Activated naive CD8-positive, alpha-beta T cell (primary cell): ENCODE measurements around the gene MAGI3.
"Not testable (repeated sequence)": the region's sequence is repeated elsewhere in the genome, so short reads cannot be mapped to it uniquely, and the experiment has no call there.

Source experiments
- H3K27ac Mint-ChIP-seq: one replicate; pipeline ENCODE4 v1.8.0; 2021; ENCODE audit warnings: mixed read lengths
- H3K27me3 Mint-ChIP-seq: one replicate; pipeline ENCODE4 v1.8.0; 2021; ENCODE audit warnings: mixed read lengths
- H3K36me3 Mint-ChIP-seq: one replicate; pipeline ENCODE4 v1.8.0; 2021; ENCODE audit warnings: mixed read lengths
- H3K4me1 Mint-ChIP-seq: one replicate; pipeline ENCODE4 v1.8.0; 2021; ENCODE audit warnings: low read depth, mixed read lengths
- H3K4me3 Mint-ChIP-seq: one replicate; pipeline ENCODE4 v1.8.0; 2021; ENCODE audit warnings: mild to moderate bottlenecking, mixed read lengths
- H3K9me3 Mint-ChIP-seq: one replicate; pipeline ENCODE4 v1.8.0; 2021; ENCODE audit warnings: low read depth, mixed read lengths

MAGI3 gene

DNA sequence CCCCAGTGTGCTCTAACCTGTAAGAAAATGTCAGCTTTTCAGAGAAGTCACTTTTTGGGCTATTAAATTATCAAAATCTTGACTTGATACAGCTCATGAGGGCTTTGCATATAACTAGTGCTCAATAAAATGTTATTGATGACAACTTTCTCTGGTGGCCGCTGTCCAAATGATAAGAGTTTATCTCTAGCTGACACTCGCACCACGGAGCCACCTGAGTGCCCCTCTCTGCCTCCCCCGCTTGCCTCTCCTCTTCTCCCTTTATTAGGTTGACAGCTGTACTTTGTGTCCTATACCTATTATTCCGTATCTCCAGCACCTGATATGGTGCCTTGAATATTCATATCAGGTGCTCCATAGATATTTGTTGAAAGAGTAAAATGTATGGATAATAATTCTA, 286.2 kb downstream of the MAGI3 start:
- H3K27me3 Mint-ChIP-seq, result no peaks in the 10 kb centered on the region
- no peaks in the 10 kb centered on the region for H3K36me3 Mint-ChIP-seq
- H3K4me3 Mint-ChIP-seq, result no peak overlapping the region
- no peaks in the 10 kb centered on the region for H3K4me1 Mint-ChIP-seq
- no peaks in the 10 kb centered on the region for H3K9me3 Mint-ChIP-seq
- no peak overlapping the region for H3K27ac Mint-ChIP-seq

DNA sequence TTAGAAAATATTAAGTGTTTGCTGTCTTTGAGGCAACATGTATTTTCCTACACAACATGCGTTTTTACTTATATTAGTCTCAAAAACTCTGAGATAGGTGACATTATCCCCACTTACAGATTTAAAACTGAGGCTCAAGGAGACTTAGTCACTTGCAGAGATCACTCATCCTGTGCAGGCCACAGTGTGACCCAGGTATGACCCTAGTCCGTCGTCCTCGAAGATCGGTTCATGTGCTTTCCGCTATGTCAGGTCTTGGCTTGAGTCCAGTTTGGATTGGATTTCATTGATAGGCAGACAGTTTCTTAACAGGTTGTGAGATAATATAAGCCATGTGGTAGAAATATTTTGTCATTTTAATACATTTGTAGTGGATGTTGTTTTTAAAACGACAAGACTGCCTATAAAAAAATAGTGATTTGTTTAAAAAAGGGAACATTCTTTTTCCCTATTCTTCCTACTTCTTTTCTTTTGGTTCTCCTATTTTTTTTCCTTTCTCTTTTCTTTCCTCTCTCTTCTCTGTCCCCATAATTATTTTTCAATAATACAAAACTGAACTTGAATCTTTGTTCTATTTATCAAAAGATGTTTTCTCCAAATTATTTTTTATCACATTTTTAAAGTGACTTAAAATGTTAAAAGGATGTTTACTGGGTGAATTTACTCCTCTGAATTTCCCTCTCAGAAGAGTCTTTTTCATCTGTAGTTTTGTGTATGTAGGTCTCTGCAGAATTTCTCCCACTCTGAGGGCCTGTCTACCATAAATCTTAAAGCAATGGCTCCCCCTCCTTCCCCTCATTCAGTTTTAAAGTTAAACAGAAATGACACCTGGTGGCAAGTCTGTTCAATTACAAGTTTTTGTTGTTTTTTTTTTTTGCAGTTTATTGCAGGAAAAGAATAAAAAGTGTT, 287.2 kb downstream of the MAGI3 start:
- Mint-ChIP-seq H3K27ac (no peak overlapping the region), H3K4me1 (no peaks in the 10 kb centered on the region), H3K36me3 (no peaks in the 10 kb centered on the region), H3K27me3 (no peaks in the 10 kb centered on the region), H3K9me3 (no peaks in the 10 kb centered on the region), H3K4me3 (no peak overlapping the region)

DNA sequence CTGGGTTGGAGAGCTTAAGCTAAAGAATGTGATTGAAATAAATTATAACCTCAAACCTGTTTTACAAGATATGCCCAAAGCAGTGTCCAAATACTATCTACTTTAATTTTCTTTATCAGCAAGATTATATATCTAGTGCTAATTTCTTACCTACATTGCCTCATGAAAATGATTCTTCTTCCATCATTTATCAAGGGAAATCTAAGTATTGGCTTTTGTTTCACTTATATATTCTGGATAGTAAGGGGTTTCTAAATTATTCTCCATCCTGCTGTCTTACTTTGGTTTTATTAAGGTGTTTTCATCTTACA, 287.8 kb downstream of the MAGI3 start:
- Mint-ChIP-seq H3K4me1 (no peaks in the 10 kb centered on the region), H3K27me3 (no peaks in the 10 kb centered on the region), H3K36me3 (no peaks in the 10 kb centered on the region), H3K4me3 (no peak overlapping the region), H3K9me3 (no peaks in the 10 kb centered on the region), H3K27ac (no peak overlapping the region)

DNA sequence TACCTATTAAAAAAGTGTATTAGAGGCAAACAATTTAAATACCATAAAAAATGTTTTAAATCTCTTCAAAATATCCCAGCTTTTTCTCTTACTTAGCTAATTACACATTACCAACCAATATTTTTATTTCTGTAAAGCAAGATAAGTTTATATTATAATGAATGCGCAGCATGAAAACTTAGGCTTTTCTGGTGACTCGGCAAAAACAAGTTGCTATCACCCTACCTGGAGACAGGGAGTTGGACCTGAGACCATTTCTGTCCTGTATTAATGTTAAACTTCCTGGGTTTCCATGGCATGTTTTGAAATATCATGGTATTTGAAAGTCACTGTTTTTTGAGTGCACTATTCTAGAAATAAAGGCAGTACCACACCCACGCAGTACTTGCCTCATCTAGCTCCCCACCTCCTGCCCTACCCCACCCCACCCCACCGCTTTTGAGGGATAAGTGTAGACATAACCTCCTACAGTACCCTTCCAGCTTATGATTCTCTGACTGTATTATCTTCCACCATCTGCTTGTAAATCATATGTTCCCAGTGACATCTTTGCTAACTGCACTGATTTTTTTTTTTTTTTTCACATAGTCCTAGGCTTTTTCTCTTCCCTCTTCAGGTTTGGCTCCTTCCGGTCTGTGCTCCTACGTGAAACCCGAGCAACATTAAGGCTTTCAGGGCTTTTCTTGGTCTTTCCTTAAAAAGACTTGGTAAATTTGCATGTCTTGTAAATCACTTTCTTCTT, 291.5 kb downstream of the MAGI3 start:
- no peak overlapping the region for H3K27ac Mint-ChIP-seq
- no peaks in the 10 kb centered on the region for H3K36me3 Mint-ChIP-seq
- no peaks in the 10 kb centered on the region for H3K9me3 Mint-ChIP-seq
- H3K27me3 Mint-ChIP-seq, result no peaks in the 10 kb centered on the region
- H3K4me3 Mint-ChIP-seq, result no peak overlapping the region
- no peaks in the 10 kb centered on the region for H3K4me1 Mint-ChIP-seq

DNA sequence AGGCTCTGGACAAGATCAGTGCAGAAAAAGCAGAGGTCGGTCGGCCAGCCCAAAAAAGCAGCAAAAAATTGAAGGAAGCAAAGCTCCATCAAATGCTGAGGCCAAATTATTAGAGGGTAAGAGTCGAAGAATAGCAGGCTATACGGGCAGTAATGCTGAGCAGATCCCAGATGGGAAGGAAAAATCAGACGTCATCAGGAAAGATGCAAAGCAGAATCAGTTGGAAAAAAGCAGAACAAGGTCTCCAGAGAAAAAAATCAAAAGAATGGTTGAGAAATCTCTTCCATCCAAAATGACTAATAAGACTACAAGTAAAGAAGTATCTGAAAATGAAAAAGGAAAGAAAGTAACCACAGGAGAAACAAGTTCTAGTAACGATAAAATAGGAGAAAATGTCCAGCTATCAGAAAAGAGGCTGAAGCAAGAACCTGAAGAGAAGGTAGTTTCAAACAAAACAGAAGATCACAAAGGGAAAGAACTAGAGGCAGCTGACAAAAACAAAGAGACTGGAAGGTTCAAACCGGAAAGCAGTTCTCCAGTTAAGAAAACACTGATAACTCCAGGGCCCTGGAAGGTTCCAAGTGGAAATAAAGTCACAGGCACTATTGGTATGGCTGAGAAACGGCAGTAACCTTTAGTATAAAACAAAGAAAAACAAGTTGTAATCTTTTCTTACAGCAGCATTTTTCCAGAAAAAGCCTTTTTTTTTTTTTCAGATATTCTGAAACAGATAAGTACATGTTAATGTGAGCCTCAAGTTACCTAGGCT, 293.3 kb downstream of the MAGI3 start:
- Mint-ChIP-seq H3K27me3 (no peaks in the 10 kb centered on the region), H3K9me3 (no peaks in the 10 kb centered on the region), H3K36me3 (no peaks in the 10 kb centered on the region), H3K4me1 (no peaks in the 10 kb centered on the region), H3K4me3 (no peak overlapping the region), H3K27ac (no peak overlapping the region)

- no peaks in the 10 kb centered on the region for H3K4me1 Mint-ChIP-seq
- H3K27me3 Mint-ChIP-seq, result no peaks in the 10 kb centered on the region
- no peaks in the 10 kb centered on the region for H3K9me3 Mint-ChIP-seq
- H3K4me3 Mint-ChIP-seq, result no peak overlapping the region
- H3K27ac Mint-ChIP-seq, result no peak overlapping the region
- H3K36me3 Mint-ChIP-seq, result no peaks in the 10 kb centered on the region
Observed at GRCh38 chr1:113684153-113684541, 293.8 kb downstream of the MAGI3 start.

GRCh38 chr1:113686891-113687618, 296.7 kb downstream of the MAGI3 start:
- Mint-ChIP-seq H3K4me3 (no peak overlapping the region), H3K27me3 (no peaks in the 10 kb centered on the region), H3K36me3 (peaks cover 5% of the 10 kb centered on the region), H3K27ac (no peak overlapping the region), H3K4me1 (no peaks in the 10 kb centered on the region), H3K9me3 (no peaks in the 10 kb centered on the region)

- peaks cover 26% of the 10 kb centered on the region for H3K36me3 Mint-ChIP-seq
- H3K27me3 Mint-ChIP-seq, result no peaks in the 10 kb centered on the region
- H3K27ac Mint-ChIP-seq, result no peak overlapping the region
- no peak overlapping the region for H3K4me3 Mint-ChIP-seq
- H3K9me3 Mint-ChIP-seq, result peaks cover 10% of the 10 kb centered on the region
- H3K4me1 Mint-ChIP-seq, result no peaks in the 10 kb centered on the region
Observed at GRCh38 chr1:113691184-113691583, 300.9 kb downstream of the MAGI3 start.

DNA sequence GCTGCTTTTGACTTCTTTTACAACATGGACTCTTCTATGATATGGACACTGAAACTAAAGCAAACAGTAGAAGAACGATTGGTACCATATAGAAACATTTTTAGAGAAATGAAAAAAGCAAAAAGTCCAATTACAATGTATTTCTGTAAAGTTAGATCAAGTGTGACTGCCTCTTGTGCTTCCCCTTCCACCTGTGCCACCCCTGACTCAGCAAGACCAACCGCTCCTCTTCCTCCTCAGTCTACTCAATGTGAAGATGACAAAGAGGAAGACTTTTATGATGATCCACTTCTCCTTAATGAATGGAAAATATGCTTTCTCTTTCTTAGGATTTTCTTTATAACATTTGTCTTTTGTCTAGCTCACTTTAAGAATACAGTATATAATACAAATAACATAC, 302.0 kb downstream of the MAGI3 start:
- Mint-ChIP-seq H3K27ac (no peak overlapping the region), H3K36me3 (peaks cover 28% of the 10 kb centered on the region), H3K27me3 (no peaks in the 10 kb centered on the region), H3K4me3 (no peak overlapping the region), H3K4me1 (no peaks in the 10 kb centered on the region), H3K9me3 (peaks cover 10% of the 10 kb centered on the region)

DNA sequence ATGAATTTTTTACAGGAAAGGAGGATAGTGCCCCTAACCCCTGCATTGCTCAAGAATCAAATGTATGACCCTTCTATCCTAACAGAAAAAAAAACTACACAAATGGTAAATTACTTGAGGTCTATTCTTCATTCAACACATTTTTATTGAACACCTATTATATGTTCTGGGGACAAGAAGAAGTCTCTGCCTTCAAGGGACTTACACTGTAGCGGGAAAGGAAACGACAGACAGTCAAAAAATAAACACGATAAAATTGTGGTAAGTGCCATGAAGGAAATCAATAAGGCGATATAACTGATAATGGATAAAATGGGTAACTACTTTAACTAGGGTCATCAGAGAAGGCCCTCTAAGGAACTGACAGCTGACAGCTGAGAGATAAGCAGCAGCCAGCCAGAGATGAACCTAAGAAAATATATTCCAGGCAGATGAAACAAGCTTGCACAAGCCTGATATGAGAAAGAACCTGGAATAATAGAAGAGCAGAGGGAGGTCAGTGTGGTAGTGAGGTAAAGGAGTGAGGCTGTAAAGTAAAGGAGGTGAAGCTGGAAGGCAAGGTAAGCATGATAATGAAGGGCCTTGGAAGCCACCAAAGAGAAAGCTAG, 302.6 kb downstream of the MAGI3 start:
- Mint-ChIP-seq H3K4me1 (no peaks in the 10 kb centered on the region), H3K27ac (no peak overlapping the region), H3K4me3 (no peak overlapping the region), H3K27me3 (no peaks in the 10 kb centered on the region), H3K36me3 (peaks cover 28% of the 10 kb centered on the region), H3K9me3 (peaks cover 10% of the 10 kb centered on the region)

DNA sequence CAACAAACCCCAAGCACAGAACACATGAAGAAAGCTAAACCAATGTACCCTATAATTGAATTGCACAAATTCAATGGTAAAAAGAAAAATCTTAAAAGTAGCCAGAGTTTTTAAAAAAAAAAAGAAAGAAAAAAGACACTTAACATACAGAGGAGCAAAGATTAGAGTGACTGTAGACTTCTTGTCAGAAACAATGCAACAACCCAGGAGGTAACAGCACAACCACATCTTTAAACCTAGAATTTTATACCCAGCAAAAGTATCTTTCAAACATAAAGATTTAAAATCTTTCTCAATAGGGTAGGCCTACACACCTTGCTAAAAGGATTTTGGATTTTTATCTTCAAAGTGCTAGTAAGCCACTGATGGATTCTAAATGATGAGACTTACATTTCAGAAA, 304.6 kb downstream of the MAGI3 start:
- Mint-ChIP-seq H3K27me3 (no peaks in the 10 kb centered on the region), H3K36me3 (peaks cover 26% of the 10 kb centered on the region), H3K4me3 (no peak overlapping the region), H3K9me3 (peaks cover 10% of the 10 kb centered on the region), H3K4me1 (no peaks in the 10 kb centered on the region), H3K27ac (no peak overlapping the region)

GRCh38 chr1:113701429-113701828, 311.1 kb downstream of the MAGI3 start:
- Mint-ChIP-seq H3K9me3 (no peaks in the 10 kb centered on the region), H3K4me1 (peaks cover 8% of the 10 kb centered on the region), H3K36me3 (peaks cover 4% of the 10 kb centered on the region), H3K4me3 (no peak overlapping the region), H3K27me3 (no peaks in the 10 kb centered on the region), H3K27ac (no peak overlapping the region)

DNA sequence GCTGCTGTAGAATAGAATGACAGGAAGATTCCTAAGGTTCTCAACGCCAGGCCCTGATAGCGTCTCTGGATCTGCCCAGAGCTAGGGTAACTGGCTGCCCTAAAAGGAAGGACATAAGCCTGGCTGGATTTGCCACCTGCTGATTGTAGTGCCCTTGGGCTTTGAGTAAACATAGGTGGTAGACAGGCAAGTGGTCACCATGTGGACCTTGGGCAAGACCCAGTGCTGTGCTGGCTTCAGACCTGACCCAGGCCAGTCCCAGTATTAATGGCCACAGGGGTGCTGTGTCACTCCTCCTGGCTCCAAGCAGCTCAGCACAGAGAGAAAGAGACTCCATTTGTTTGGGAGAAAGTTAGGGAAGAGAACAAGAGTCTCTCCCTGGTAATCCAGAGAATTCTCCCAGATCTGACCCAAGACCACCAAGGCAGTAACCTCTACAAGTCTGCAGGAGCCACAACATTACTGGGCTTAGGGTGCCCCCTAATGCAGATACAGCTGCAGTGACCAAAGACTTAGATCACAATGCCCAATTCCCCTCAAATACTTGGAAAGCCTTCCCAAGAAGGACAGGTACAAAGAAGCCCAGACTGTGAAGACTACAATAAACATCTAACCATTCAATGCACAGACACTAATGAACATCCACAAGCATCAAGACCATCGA, 324.4 kb downstream of the MAGI3 start:
- no peaks in the 10 kb centered on the region for H3K27me3 Mint-ChIP-seq
- H3K4me1 Mint-ChIP-seq, result no peaks in the 10 kb centered on the region
- peaks cover 25% of the 10 kb centered on the region for H3K36me3 Mint-ChIP-seq
- H3K9me3 Mint-ChIP-seq, result peaks cover 13% of the 10 kb centered on the region
- H3K4me3 Mint-ChIP-seq, result no peak overlapping the region
- no peak overlapping the region for H3K27ac Mint-ChIP-seq

GRCh38 chr1:113717506-113717905, 327.2 kb downstream of the MAGI3 start:
- H3K27ac Mint-ChIP-seq, H3K4me3 Mint-ChIP-seq, H3K27me3 Mint-ChIP-seq, H3K4me1 Mint-ChIP-seq: not testable (repeated sequence)
- H3K36me3 Mint-ChIP-seq, result peaks cover 31% of the 10 kb centered on the region
- H3K9me3 Mint-ChIP-seq, result peaks cover 13% of the 10 kb centered on the region
